Measurements from ENCODE around the gene ABHD16A.

Gene ABHD16A

GRCh38 chr6:31660381-31661261 is 42.5 kb downstream of the ABHD16A start, which contains the start of gene C6orf47:
Gene C6orf47 (minus strand): TSS chr6:31660778. CDS start chr6:31659947, 831 bp downstream.
- peak; percentile 91 for DNase-seq

- DNase-seq, result peak; percentile 74
Observed at GRCh38 chr6:31659649-31660380, 43.3 kb downstream of the ABHD16A start.

GRCh38 chr6:31658983-31659648 is 44.0 kb downstream of the ABHD16A start:
- no peak for DNase-seq

- no peak for DNase-seq
Observed at GRCh38 chr6:31658158-31658688, 44.9 kb downstream of the ABHD16A start.

GRCh38 chr6:31657406-31658157 is 45.5 kb downstream of the ABHD16A start:
- no peak for DNase-seq

- DNase-seq, result no peak
Observed at GRCh38 chr6:31655349-31656237, 47.5 kb downstream of the ABHD16A start, which contains the start of gene APOM. Gene APOM (plus strand): TSS chr6:31655894. CDS start chr6:31655967, 73 bp downstream.

GRCh38 chr6:31654574-31655348 is 48.4 kb downstream of the ABHD16A start:
- DNase-seq, result no peak

- DNase-seq, result peak; percentile 94
Observed at GRCh38 chr6:31652925-31653724, 50.0 kb downstream of the ABHD16A start.

- DNase-seq, result no peak
Observed at GRCh38 chr6:31651602-31652191, 51.4 kb downstream of the ABHD16A start.

GRCh38 chr6:31645325-31645724 is 57.8 kb downstream of the ABHD16A start:
- DNase-seq, result no peak

GRCh38 chr6:31643818-31644454 is 59.2 kb downstream of the ABHD16A start:
- DNase-seq, result no peak

- no peak for DNase-seq
Observed at GRCh38 chr6:31642798-31643570, 60.1 kb downstream of the ABHD16A start.

GRCh38 chr6:31641370-31641769 is 61.8 kb downstream of the ABHD16A start:
- DNase-seq, result no peak

GRCh38 chr6:31640612-31641011 is 62.5 kb downstream of the ABHD16A start:
- no peak for DNase-seq

- no peak for DNase-seq
Observed at GRCh38 chr6:31639449-31639861, 63.7 kb downstream of the ABHD16A start.

GRCh38 chr6:31639043-31639442 is 64.1 kb downstream of the ABHD16A start:
- DNase-seq, result no peak

Data from activated effector memory CD4-positive, alpha-beta T cell treated with anti-CD3 and anti-CD28 coated beads, Interleukin-2, amount 50 U/mL, for 16 hours (primary cell).